ENCODE results near the gene NCAPH2.
"Not testable (repeated sequence)": the region's sequence is repeated elsewhere in the genome, so short reads cannot be mapped to it uniquely, and the experiment has no call there.

Gene NCAPH2

GRCh38 chr22:50519151-50519550, 11.1 kb downstream of the NCAPH2 start:
- no peak for DNase-seq (ENCODE audit: low read depth in 2 of 2)

GRCh38 chr22:50520184-50520583, 12.2 kb downstream of the NCAPH2 start:
- DNase-seq (ENCODE audit: low read depth in 2 of 2): not testable (repeated sequence)

GRCh38 chr22:50520826-50521453, 12.9 kb downstream of the NCAPH2 start:
- no peak for DNase-seq (ENCODE audit: low read depth in 2 of 2)

DNA sequence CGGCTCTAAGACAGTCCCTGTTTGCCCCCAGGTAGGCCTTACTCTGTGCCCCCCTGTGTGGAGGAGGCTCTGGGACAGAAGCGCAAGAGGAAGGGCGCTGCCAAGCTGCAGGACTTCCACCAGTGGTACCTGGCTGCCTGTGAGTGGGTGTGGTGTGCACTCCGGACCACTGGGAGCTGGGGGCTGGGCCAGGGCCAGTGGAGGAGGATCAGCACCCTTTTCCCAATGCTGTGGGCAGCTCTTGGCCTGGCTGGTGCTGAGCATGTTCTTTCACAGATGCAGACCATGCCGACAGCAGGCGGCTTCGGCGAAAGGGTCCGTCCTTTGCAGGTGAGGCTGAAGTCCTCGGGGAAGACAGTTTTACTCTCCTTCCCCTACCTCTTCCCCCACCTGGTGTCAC, 13.7 kb downstream of the NCAPH2 start:
- no peak for DNase-seq (ENCODE audit: low read depth in 2 of 2)

- DNase-seq (ENCODE audit: low read depth in 2 of 2): no peak
Observed at GRCh38 chr22:50522208-50522805, 14.3 kb downstream of the NCAPH2 start.

GRCh38 chr22:50522806-50523438, 14.9 kb downstream of the NCAPH2 start:
- DNase-seq (ENCODE audit: low read depth in 2 of 2): no peak

GRCh38 chr22:50523458-50523805, 15.4 kb downstream of the NCAPH2 start:
- DNase-seq (ENCODE audit: low read depth in 2 of 2): no peak

DNA sequence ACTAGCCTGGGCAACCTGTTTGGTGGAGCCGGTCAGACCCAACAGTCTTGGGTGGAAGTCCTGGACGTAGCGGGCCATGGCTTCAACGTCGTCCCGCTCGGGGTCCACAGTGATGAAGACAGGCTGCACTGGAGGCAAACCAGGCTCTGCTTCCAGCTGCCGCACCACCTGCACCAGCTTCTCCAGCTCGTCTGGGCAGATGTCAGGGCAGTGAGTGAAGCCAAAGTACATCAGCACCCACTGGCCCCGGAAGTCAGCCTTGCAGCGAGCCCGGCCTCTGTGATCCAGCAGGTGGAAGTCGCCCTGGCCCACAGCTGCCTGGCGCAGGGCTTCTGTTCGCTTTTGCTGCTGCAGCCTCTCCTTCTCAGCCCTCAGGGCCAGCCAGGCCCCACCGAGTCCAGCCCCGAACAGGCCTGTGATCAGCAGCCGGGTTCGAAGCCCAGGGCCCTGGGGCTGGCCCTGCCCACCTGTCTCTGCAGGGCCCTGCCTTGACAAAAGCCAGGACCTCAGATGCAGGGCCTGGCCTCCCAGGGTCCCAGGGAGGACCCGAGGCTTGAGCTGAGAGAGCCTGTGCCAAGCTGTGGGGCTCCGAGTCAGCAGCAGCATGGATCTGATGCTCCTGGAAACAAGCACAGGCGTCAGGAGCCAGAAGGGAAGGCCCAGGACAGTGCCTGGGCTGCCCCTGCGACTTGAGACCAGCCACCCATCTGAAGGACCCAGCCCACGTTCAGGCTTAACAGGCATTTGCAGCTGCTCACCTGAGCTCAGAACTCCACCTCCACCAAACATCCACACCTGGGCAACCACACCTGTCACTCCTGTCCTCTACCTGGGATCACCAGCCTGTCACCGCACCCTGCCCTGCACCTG, 16.0 kb downstream of the NCAPH2 start:
- no peak for DNase-seq (ENCODE audit: low read depth in 2 of 2)

GRCh38 chr22:50524676-50525103, 16.7 kb downstream of the NCAPH2 start:
- DNase-seq (ENCODE audit: low read depth in 2 of 2): no peak

DNA sequence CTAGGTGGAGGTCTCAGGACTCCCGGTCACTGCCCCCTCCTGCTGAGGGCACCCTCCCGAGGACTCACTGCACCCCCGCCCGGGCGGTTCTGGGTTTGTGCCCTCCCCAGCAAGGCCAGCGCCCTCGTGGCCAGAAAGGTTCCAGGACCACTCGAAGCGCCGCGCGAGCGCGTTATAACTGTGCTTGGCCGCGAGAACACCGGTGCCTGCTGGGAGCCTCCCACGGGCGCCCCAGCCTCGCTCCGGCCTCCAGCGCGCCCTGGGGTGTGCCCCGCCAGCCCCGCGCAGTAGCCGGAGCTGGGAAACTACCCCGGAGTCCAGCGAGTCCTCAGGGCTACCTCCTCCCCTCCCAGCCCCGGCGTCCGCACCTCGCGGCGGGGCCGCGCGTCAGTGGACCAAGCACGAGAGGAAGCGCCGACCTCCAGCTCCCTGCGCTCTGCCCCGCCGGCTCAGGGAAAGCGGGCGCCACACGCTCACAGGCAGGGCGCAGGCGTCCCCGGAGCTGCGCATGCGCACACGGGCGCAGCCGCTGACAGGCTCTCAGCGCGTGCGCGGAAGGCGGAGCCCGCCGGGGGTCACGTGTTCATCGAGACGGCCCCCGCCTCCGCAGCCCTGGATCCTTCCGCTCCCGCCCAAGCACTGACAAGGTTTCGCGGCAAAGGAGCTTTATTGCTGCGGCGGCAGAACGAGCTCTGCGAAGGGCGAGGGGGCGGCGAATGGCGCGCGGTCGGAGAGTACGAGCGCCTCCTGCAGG, 17.3 kb downstream of the NCAPH2 start, which contains the start of gene SCO2:
SCO2 (minus strand) TSS at position 495 of the 754 bp plus-strand sequence. CDS start 1,187 bp downstream, outside the sequence.
- DNase-seq (ENCODE audit: low read depth in 2 of 2): peak; percentile 96 to 98

GRCh38 chr22:50525858-50526107, 17.8 kb downstream of the NCAPH2 start:
- DNase-seq (ENCODE audit: low read depth in 2 of 2): no peak

DNA sequence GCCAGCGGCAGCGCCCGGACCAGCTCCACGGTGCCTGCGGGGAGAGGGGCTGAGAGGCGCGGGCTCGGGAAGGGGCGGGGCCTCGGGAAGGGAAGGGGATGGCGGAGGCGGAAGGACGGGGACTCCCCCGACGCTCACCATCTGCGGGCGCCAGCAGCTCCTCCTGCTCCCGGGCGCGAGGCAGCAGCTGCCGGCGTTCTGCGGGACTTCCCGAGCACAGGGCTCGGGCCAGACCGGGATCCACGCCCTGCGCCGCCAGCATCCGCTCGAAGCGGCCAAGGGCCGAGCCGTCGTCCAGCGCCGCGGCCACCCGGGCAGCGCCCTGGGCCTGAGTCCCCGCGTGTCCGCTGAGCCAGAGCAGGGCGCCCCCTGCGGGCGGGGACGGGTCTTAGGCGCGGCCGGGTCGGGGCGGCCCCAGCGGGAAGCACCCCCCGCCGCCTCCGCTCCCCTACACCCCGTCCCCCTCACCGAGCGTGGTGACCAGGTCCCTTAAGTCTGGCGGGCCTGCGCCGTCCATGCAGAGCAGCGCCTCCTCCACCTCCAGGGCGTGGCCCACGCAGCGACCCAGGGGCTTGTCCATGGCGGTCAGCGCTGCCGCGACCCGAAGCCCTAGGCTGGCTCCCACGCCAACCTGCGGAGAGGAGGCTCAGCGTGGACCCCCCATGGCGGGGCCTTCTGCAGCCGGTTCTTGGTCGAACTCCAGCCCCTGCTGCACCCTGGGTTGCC, 18.2 kb downstream of the NCAPH2 start:
- peak; percentile 85 for DNase-seq (ENCODE audit: low read depth in 2 of 2)

DNA sequence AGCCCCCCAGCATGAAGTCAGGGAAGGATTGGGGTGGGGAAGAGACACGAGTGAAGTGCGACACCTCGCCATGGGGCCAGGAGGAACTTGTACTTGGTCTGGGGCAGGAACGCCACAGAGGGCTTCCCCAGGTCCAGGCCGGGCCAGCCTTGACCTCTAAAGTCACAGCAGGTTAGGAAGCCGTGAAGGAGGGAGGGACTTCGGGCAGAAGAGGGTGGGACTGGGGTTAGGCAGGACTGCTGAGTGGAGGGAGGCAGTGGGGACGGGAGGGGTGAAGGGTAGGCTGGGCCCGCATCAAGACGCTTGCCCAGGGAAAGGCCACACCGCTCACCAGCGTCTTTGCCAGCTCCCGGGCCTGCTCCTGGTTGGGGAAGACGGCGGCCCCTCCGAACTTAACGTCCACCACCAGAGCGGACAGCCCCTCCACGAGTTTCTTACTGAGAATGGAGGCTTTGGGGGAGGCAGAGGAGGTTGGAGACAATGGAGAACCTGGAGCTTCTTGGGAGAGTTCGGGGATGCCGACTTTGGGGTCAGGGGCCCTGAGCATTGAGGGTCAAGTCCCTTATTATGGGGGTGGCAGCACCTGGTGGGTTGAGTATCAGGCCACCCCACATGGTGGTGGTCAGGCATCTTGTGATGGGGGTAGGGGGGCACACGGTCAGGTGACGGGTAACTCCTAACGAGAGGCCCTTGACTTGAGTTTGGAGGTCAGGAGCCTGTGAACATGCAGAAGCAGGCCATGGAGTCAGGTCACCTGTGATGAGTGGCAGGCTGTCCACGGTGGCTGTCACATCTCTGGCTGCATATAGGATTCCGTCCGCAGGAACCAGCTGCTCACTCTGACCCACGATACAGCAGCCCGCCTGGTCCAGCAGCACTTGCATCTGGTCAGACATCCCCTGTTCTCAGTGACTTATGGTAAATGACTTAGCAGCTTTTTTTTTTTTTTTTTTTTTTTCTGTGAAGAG, 19.1 kb downstream of the NCAPH2 start:
- DNase-seq (ENCODE audit: low read depth in 2 of 2): no peak

- no peak for DNase-seq (ENCODE audit: low read depth in 2 of 2)
Observed at GRCh38 chr22:50527921-50528681, 20.1 kb downstream of the NCAPH2 start.

- no peak for DNase-seq (ENCODE audit: low read depth in 2 of 2)
Observed at GRCh38 chr22:50528682-50529415, 20.8 kb downstream of the NCAPH2 start.

GRCh38 chr22:50529416-50529896, 21.4 kb downstream of the NCAPH2 start:
- no peak for DNase-seq (ENCODE audit: low read depth in 2 of 2)

- peak in 1 of 2 donors; percentile 62 for DNase-seq (ENCODE audit: low read depth in 2 of 2)
Observed at GRCh38 chr22:50529897-50530579, 22.0 kb downstream of the NCAPH2 start, which contains the start of gene TYMP. Gene TYMP, minus strand, starts transcription at chr22:50530012. Its CDS starts 303 bp downstream, at chr22:50529709.

GRCh38 chr22:50530580-50530876, 22.5 kb downstream of the NCAPH2 start:
- DNase-seq (ENCODE audit: low read depth in 2 of 2): no peak

All from stimulated activated CD4-positive, alpha-beta T cell treated with anti-CD3 and anti-CD28 coated beads, Interleukin-15, amount 100 ng/mL, for 48 hours (primary cell).